Fibroblast of lung (primary cell): ENCODE measurements around the gene GCA. TPM values are rescaled to one million over a fixed set of nuclear protein-coding genes. Genes with fewer than 3 reads are reported as not detected.

Source experiments
- DNase-seq, 2 donors: peaks; one replicate each; pipeline versions ENCODE4 v3.0.0 to v3.0.0-alpha.2; 2010; ENCODE audit warnings: low read depth in 2 of 2
- H2AFZ ChIP-seq: 2 replicates; pipeline ENCODE4 v1.5.1; 2012; ENCODE audit warnings: low read length, control low read depth, inconsistent platforms
- H3K27ac ChIP-seq: 2 replicates; pipeline ENCODE4 v1.5.1; 2011; ENCODE audit warnings: low read length, control low read depth; ENCODE audit not compliant: insufficient read depth
- H3K27me3 ChIP-seq: 2 replicates; pipeline ENCODE4 v1.5.1; 2011; ENCODE audit warnings: mild to moderate bottlenecking, low read length; ENCODE audit not compliant: control insufficient read depth, insufficient read depth
- H3K36me3 ChIP-seq: 2 replicates; pipeline ENCODE4 v1.5.1; 2011; ENCODE audit warnings: low read length; ENCODE audit not compliant: control insufficient read depth, insufficient read depth
- H3K4me1 ChIP-seq: 2 replicates; pipeline ENCODE4 v1.5.1; 2011; ENCODE audit warnings: low read length; ENCODE audit not compliant: control insufficient read depth, insufficient read depth; ENCODE audit errors: extremely low read depth
- H3K4me2 ChIP-seq: 2 replicates; pipeline ENCODE4 v1.5.1; 2011; ENCODE audit warnings: low read length, control low read depth; ENCODE audit not compliant: insufficient read depth; ENCODE audit errors: extremely low read depth
- H3K4me3 ChIP-seq, 4 experiments: fragments of 200-600 bp in 1 of 4; sonication (generic) in 1 of 4; replicated peaks in 1 of 4; 2 replicates each; pipeline ENCODE4 v1.5.1; 2011 to 2016; ENCODE audit warnings: low read length in 4 of 4, low read depth in 3 of 4, mild to moderate bottlenecking in 3 of 4, control low read depth in 2 of 4, inconsistent platforms in 1 of 4, mixed read lengths in 1 of 4; ENCODE audit not compliant: insufficient read depth in 1 of 4; ENCODE audit errors: control extremely low read depth in 1 of 4
- H3K79me2 ChIP-seq: 2 replicates; pipeline ENCODE4 v1.5.1; 2012; ENCODE audit warnings: mild to moderate bottlenecking, low read length, inconsistent platforms; ENCODE audit not compliant: control insufficient read depth, insufficient read depth
- H3K9ac ChIP-seq: 2 replicates; pipeline ENCODE4 v1.5.1; 2011; ENCODE audit warnings: mild to moderate bottlenecking, low read length, control low read depth; ENCODE audit not compliant: insufficient read depth
- H3K9me3 ChIP-seq: 2 replicates; pipeline ENCODE4 v1.5.1; 2012; ENCODE audit warnings: low read depth, low read length; ENCODE audit not compliant: control insufficient read depth, insufficient read depth
- H4K20me1 ChIP-seq: 2 replicates; pipeline ENCODE4 v1.5.1; 2011; ENCODE audit warnings: low read length; ENCODE audit not compliant: control insufficient read depth, insufficient read depth; ENCODE audit errors: extremely low read depth
- CTCF ChIP-seq, 2 donors: IDR thresholded peaks in 1 of 2; conservative IDR thresholded peaks in 1 of 2; 1 replicate in 1 of 2; 2 replicates in 1 of 2; pipeline ENCODE4 v1.5.1; 2011 to 2012; ENCODE audit warnings: low read length in 2 of 2, control low read depth in 1 of 2, inconsistent platforms in 1 of 2, low read depth in 1 of 2, mild to moderate bottlenecking in 1 of 2
- EZH2 ChIP-seq: IDR thresholded peaks from 2 replicates; pipeline ENCODE4 v1.5.1; 2012; ENCODE audit warnings: low read length, control low read depth, mild to moderate bottlenecking; ENCODE audit errors: missing control alignments
- polyA plus RNA-seq, 2 donors: library from polyadenylated mRNA; depleted of rRNA in 1 of 2; stranded (reverse) in 1 of 2; unstranded in 1 of 2; fragments of >200 nt; gene quantifications; 2 replicates each; pipeline ENCODE4 v1.2.1, GENCODE V29; 2011 to 2012; ENCODE audit warnings: missing spikeins in 1 of 2
- total RNA-seq: library from RNA; depleted of rRNA; stranded (reverse); fragments of >200 nt; gene quantifications from 2 replicates; pipeline ENCODE4 v1.2.1, GENCODE V29; 2014

GCA gene
- total and polyA plus RNA-seq, 2 donors (not counting 1 experiment from before 2014, with no cell fraction given): 7.6 to 12.9 TPM

GRCh38 chr2:162308747-162309503 is 35.0 kb upstream of the GCA start:
- H2AFZ ChIP-seq: no peak overlapping the region
- no peak overlapping the region for H3K4me3 ChIP-seq
- H4K20me1 ChIP-seq: no peaks in the 10 kb centered on the region
- no peak overlapping the region for H3K4me2 ChIP-seq
- no peaks in the 10 kb centered on the region for H3K79me2 ChIP-seq
- H3K9me3 ChIP-seq: no peaks in the 10 kb centered on the region
- no peak overlapping the region for H3K9ac ChIP-seq
- no peak overlapping the region for H3K27ac ChIP-seq
- H3K36me3 ChIP-seq: no peaks in the 10 kb centered on the region
- TF ChIP-seq EZH2: no peak
- DNase-seq: no peak
- H3K27me3 ChIP-seq: no peaks in the 10 kb centered on the region
- H3K4me1 ChIP-seq: no peaks in the 10 kb centered on the region

- no peak for DNase-seq
- Histone ChIP-seq H3K27me3 (no peaks in the 10 kb centered on the region), H2AFZ (no peak overlapping the region), H3K9me3 (no peaks in the 10 kb centered on the region), H3K27ac (no peak overlapping the region), H3K4me1 (peaks cover 3% of the 10 kb centered on the region), H3K4me2 (no peak overlapping the region), H3K4me3 (no peak overlapping the region), H3K9ac (no peak overlapping the region), H3K36me3 (no peaks in the 10 kb centered on the region), H3K79me2 (no peaks in the 10 kb centered on the region), H4K20me1 (no peaks in the 10 kb centered on the region)
- TF ChIP-seq EZH2 (no peak), CTCF (conservative IDR thresholded peaks at IDR 0.05 in 1 of 2, IDR thresholded peaks at IDR 0.05 in 1 of 2; ENCODE audit: low read depth in 1 of 2, low read length in 2 of 2) (no peak)
Observed at GRCh38 chr2:162312853-162313252, 31.1 kb upstream of the GCA start.

GRCh38 chr2:162315938-162316337 is 28.0 kb upstream of the GCA start:
- Histone ChIP-seq H3K27me3 (no peaks in the 10 kb centered on the region), H3K9me3 (no peaks in the 10 kb centered on the region), H3K4me1 (peaks cover 6% of the 10 kb centered on the region), H3K4me2 (no peak overlapping the region), H3K27ac (no peak overlapping the region), H4K20me1 (no peaks in the 10 kb centered on the region), H3K36me3 (no peaks in the 10 kb centered on the region), H2AFZ (no peak overlapping the region), H3K79me2 (no peaks in the 10 kb centered on the region), H3K4me3 (peak overlapping the region in 1 of 4 experiments; percentile 86), H3K9ac (no peak overlapping the region)
- no peak for DNase-seq
- no peak for TF ChIP-seq CTCF (conservative IDR thresholded peaks at IDR 0.05 in 1 of 2, IDR thresholded peaks at IDR 0.05 in 1 of 2; ENCODE audit: low read depth in 1 of 2, low read length in 2 of 2)
- TF ChIP-seq EZH2: no peak
